GM06990 (cell line): ENCODE measurements around the gene GXYLT2.

ENCODE experiments used
- DNase-seq: peaks from one replicate; pipeline ENCODE4 v3.0.0-alpha.2; 2011; ENCODE audit not compliant: insufficient read length; ENCODE audit errors: extremely low read depth
- H3K27me3 ChIP-seq: replicated peaks from 2 replicates; pipeline ENCODE4 v1.6.0; 2011; ENCODE audit warnings: low read length; ENCODE audit not compliant: control insufficient read depth, insufficient read depth
- H3K36me3 ChIP-seq: 2 replicates; pipeline ENCODE4 v1.5.1; 2011; ENCODE audit warnings: low read length; ENCODE audit not compliant: control insufficient read depth, insufficient read depth
- H3K4me3 ChIP-seq: replicated peaks from 2 replicates; pipeline ENCODE4 v1.5.1; 2011; ENCODE audit warnings: low read depth, mild to moderate bottlenecking, control low read depth, low read length
- TF ChIP-seq, protein P1 (sequence below): IDR thresholded peaks from 2 replicates; pipeline ENCODE4 v1.5.1; 2011; ENCODE audit warnings: low read length, control low read depth, mild to moderate bottlenecking, inconsistent platforms; ENCODE audit not compliant: insufficient read depth, poor library complexity, severe bottlenecking

GXYLT2 gene

DNA sequence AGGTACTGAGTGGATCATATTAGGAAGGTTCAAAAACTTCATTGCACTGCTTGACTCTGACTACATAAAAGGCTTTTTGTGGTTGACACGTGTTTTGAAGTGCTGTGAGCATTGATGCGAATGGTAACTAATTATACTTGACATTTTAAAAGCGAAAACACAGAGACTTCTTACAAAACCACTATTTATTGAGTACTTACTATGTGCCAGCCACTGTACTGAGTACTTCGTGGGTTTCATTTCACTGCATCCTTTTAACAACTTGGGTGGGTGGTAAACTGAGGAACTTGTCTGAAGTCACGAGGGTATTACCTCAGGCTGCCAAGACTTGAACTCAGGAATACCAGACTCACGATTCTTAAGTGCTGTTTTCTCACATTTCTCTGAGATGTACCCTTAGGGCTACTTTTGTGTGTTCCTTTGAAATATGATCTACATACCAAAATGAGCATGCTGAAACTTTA is 63.4 kb downstream of the GXYLT2 start:
- peak; percentile 32 for DNase-seq
- TF ChIP-seq, protein P1, sequence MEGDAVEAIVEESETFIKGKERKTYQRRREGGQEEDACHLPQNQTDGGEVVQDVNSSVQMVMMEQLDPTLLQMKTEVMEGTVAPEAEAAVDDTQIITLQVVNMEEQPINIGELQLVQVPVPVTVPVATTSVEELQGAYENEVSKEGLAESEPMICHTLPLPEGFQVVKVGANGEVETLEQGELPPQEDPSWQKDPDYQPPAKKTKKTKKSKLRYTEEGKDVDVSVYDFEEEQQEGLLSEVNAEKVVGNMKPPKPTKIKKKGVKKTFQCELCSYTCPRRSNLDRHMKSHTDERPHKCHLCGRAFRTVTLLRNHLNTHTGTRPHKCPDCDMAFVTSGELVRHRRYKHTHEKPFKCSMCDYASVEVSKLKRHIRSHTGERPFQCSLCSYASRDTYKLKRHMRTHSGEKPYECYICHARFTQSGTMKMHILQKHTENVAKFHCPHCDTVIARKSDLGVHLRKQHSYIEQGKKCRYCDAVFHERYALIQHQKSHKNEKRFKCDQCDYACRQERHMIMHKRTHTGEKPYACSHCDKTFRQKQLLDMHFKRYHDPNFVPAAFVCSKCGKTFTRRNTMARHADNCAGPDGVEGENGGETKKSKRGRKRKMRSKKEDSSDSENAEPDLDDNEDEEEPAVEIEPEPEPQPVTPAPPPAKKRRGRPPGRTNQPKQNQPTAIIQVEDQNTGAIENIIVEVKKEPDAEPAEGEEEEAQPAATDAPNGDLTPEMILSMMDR = no peak
- Histone ChIP-seq H3K4me3 (no peak overlapping the region), H3K27me3 (no peaks in the 10 kb centered on the region), H3K36me3 (no peaks in the 10 kb centered on the region)

DNA sequence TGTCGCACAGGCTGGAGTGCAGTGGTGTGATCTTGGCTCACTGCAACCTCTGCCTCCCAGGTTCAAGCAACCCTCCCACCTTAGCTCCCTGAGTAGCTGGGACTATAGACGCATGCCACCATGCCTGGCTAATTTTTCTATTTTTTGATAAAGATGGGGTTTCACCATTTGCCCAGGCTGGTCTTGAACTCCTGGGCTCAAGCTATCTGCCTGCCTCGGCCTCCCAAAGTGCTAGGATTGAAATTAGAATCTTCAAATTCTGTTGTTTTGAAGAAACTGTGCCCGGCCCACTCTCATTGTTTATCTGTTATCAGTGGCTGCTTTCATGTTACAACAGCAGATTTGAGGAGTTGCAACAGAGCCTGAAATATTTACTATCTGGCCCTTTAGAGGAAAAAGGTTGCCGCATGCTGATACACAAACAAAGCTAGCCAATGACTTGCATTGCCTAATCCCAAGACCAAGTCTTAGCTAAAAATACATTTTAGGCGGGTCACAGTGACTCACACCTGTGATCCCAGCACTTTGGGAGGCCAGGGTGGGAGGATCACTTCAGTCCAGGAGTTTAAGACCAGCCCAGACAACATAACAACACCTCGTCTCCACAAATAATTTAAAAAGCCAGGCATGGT is 65.6 kb downstream of the GXYLT2 start:
- no peaks in the 10 kb centered on the region for H3K27me3 ChIP-seq
- H3K4me3 ChIP-seq = no peak overlapping the region
- DNase-seq = no peak
- TF ChIP-seq, protein P1 = no peak
- H3K36me3 ChIP-seq = no peaks in the 10 kb centered on the region

DNA sequence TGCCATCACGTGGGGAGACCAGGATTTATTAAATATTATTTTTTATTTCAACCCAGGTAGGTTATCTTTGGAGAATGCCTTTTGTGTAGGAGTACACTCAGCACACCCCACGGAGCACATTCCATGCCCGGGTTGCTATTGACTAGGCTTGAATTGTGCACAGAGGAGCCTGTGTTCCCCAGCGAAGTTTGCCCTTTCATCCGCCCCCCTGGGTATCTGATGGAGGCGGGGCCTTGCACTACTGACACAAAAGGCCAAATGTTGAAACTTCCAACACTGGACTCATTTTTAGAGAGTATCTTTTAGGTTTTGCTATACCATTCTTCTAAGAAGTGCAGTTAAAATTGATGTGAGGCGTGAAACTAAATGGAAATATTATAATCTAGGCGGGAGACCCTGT is 69.5 kb downstream of the GXYLT2 start:
- Histone ChIP-seq H3K4me3 (no peak overlapping the region), H3K36me3 (no peaks in the 10 kb centered on the region), H3K27me3 (no peaks in the 10 kb centered on the region)
- TF ChIP-seq, protein P1 = no peak
- no peak for DNase-seq

DNA sequence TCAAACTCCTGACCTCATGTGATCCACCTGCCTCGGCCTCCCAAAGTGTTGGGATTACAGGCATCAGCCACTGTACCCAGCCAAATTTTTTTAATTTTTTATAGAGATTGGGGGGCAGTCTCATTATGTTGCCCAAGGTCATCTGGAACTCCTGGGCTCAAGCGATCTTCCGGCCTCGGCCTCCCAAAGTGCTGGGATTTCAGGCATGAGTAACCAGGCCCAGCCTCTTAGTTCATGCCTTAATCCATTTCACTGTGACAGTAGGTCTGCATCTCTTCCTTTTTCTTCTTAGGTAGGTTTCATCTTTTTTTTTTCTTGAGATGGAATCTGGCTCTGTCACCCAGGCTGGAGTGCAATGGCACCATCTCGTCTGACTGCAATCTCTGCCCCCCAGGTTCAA is 71.5 kb downstream of the GXYLT2 start:
- Histone ChIP-seq H3K4me3 (no peak overlapping the region), H3K27me3 (no peaks in the 10 kb centered on the region), H3K36me3 (no peaks in the 10 kb centered on the region)
- TF ChIP-seq, protein P1 = no peak
- DNase-seq = no peak

DNA sequence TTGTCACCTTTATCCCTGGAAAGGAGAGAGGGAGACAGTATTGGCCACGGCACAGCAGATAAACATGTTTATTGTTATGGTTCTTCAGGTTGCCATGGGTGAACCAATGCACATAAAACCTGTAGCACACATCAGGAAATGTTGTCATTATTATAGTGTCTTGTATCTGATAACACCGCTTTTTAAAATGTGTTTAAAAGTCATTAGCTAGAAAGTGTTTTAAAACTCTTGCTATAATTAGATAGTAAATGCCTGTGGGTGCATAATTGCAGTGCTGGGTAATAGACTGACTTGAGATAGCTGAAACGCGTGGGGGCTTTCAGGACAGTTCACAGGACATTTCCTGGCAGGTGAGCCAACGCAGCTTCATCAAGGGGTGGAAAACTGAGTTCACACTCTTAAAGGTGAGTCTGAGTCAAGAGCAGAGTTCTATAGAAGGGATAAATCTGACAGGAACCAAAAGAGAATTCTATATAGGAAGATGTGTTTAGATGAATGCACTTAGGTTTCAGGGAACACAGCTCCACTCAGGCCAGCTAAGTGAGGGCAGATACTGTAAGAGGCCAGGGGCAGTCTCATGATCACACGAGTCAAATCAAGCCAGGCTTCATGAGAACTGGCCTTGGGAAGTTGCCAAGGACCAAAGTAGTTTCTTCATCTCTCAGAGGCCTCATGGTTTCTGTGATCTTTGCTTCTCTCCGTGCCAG is 73.1 kb downstream of the GXYLT2 start:
- no peaks in the 10 kb centered on the region for H3K36me3 ChIP-seq
- TF ChIP-seq, protein P1 = no peak
- DNase-seq = no peak

DNA sequence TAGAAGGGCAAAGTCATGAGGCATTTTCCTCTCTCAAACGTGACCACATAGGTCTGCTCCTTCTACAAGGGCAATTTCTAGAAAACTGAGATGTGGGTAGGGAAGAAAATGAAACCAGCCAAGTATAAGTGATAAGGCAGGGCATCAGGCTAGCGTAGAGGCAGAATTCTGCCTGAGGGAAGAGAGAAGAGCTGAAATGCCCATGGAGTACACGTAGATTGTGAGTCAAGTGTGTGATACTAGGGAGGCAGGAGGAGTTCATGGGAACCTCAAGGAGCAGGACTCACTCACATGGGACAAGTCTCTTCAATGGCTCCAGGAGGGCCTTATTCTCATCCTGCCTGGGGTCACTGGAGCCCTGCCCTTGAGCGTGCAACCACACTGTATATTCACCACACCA is 73.9 kb downstream of the GXYLT2 start:
- no peak for DNase-seq
- no peaks in the 10 kb centered on the region for H3K27me3 ChIP-seq
- TF ChIP-seq, protein P1 = no peak

More for the DNA sequence above, 73.1 kb downstream of the GXYLT2 start:
- H3K4me3 ChIP-seq = no peak overlapping the region
- H3K27me3 ChIP-seq = no peaks in the 10 kb centered on the region

More for the DNA sequence above, 73.9 kb downstream of the GXYLT2 start:
- no peaks in the 10 kb centered on the region for H3K36me3 ChIP-seq
- no peak overlapping the region for H3K4me3 ChIP-seq
